Neural progenitor cell (in vitro differentiated cells): Measurements from ENCODE around the gene KIAA2012.

ENCODE experiments used
- CTCF ChIP-seq: fragments of 200-600 bp; sonication (generic); IDR thresholded peaks from 2 replicates; pipeline ENCODE4 v1.5.1; 2017; ENCODE audit warnings: antibody characterized with exemption, mild to moderate bottlenecking
- EZH2 ChIP-seq: fragments of 200-600 bp; sonication (generic); IDR thresholded peaks from 2 replicates; pipeline ENCODE4 v1.6.1; 2017; ENCODE audit warnings: antibody characterized with exemption, mild to moderate bottlenecking, moderate library complexity
- EZH2phosphoT487 ChIP-seq: fragments of 200-600 bp; sonication (generic); IDR thresholded peaks from 2 replicates; pipeline ENCODE4 v1.6.1; 2017; ENCODE audit warnings: antibody characterized with exemption

DNA sequence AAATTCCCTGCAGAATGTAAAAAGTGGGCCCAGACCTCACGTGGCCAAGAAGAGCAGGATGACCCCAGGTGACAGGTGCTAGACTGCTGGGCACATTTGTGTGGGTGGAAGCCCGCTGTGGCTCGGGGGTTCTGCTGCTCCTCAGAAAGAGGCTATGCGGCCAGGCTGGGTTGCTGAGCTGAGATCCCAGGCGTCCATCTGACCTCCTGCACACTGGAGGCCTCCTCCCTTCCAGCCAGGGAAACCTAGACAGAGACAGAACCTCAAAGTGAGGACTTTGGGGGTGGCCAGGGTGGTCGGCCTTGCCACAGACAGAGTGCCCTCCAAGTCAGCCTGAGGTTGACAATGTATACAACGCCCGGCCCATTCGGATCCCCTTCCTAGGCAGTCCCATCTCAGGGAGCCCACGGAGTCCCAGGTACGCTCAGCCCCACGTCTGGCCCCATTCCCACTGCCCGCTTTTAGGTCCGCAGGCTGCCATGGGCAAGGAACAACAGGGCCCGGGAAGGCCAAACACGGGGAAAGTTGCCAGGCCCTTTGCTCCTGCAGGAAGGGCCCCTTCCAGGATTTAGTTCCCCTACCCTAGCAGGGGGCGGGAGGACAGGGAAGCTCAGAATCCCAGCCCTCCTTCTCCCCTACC lies 75.6 kb downstream of the KIAA2012 start:
- no peak for TF ChIP-seq CTCF
- TF ChIP-seq EZH2: no peak
- TF ChIP-seq EZH2phosphoT487: no peak
